ENCODE measurements around the gene GBP5. TPM values are rescaled to one million over a fixed set of nuclear protein-coding genes. Genes with fewer than 3 reads are reported as not detected.
"Not testable (repeated sequence)": the region's sequence is repeated elsewhere in the genome, so short reads cannot be mapped to it uniquely, and the experiment has no call there.

Gene GBP5
- total and polyA plus RNA-seq, 7 experiments from 2014 or later, result 30.0 to 784 (median 42.1) TPM

- CTCF ChIA-PET, result interaction anchor here (0.6 to 1.4 kb wide), 3 partner anchors 10 to 239 kb away, joined by 3 read pairs; no protein-coding TSS in a partner anchor
- H3K4me1 ChIP-seq (ENCODE audit: control insufficient read depth in 2 of 2, insufficient read depth in 2 of 2, low read length in 2 of 2), result peaks cover 41 to 73% of the 10 kb centered on the region in 2 donors
- ATAC-seq (no peak), DNase-seq (no peak)
- Mint-ChIP-seq H3K36me3 (peaks cover 8 to 79% (median 46%) of the 10 kb centered on the region in 5 donors), H3K9me3 (peaks cover 0 to 11% (median 4%) of the 10 kb centered on the region in 11 donors), H3K27me3 (no peaks in the 10 kb centered on the region), H3K4me1 (peaks cover 50 to 72% (median 68%) of the 10 kb centered on the region in 7 donors), H3K27ac (peak overlapping the region in 8 of 9 donors; percentile 9 to 93 (median 80)), H3K4me3 (peak overlapping the region; percentile 32 to 91 (median 68))
- peaks cover 21 to 41% (median 29%) of the 10 kb centered on the region in 3 experiments for H3K36me3 ChIP-seq (ENCODE audit: control insufficient read depth in 2 of 3, insufficient read depth in 3 of 3, low read length in 3 of 3)
- intact Hi-C loops (cut with micrococcal nuclease), result loop anchor here in 1 of 2 donors (5.0 to 10.0 kb wide), 3 partner anchors 146 to 258 kb away; no protein-coding TSS in a partner anchor
- no peak overlapping the region for H3K27ac ChIP-seq (ENCODE audit: low read depth, low read length)
- no peaks in the 10 kb centered on the region for H3K27me3 ChIP-seq (ENCODE audit: control insufficient read depth in 2 of 2, insufficient read depth in 2 of 2, low read length in 2 of 2)
- H3K9me3 ChIP-seq (ENCODE audit: control insufficient read depth in 2 of 3, low read length in 3 of 3), result no peaks in the 10 kb centered on the region
- H3K4me3 ChIP-seq (ENCODE audit: low read length), result no peak overlapping the region
- POLR2A ChIA-PET, result interaction anchor here (0.6 to 3.4 kb wide), 4 partner anchors 9 to 224 kb away, joined by 3 to 18 read pairs (median 6); partner anchors contain the start of genes GBP4 and GBP5
Measured at GRCh38 chr1:89260566-89261255, 11.9 kb downstream of the GBP5 start.

GRCh38 chr1:89260042-89260441, 12.6 kb downstream of the GBP5 start:
- H3K4me3 Mint-ChIP-seq, result peak overlapping the region; percentile 63 to 91 (median 77)
- Histone ChIP-seq H3K4me3 (ENCODE audit: low read length) (peak overlapping the region; percentile 29), H3K4me1 (ENCODE audit: control insufficient read depth in 2 of 2, insufficient read depth in 2 of 2, low read length in 2 of 2) (peaks cover 41 to 72% of the 10 kb centered on the region in 2 donors), H3K27me3 (ENCODE audit: control insufficient read depth in 2 of 2, insufficient read depth in 2 of 2, low read length in 2 of 2) (no peaks in the 10 kb centered on the region), H3K9me3 (ENCODE audit: control insufficient read depth in 2 of 3, low read length in 3 of 3) (no peaks in the 10 kb centered on the region), H3K27ac (ENCODE audit: low read depth, low read length) (peak overlapping the region; percentile 20), H3K36me3 (ENCODE audit: control insufficient read depth in 2 of 3, insufficient read depth in 3 of 3, low read length in 3 of 3) (peaks cover 21 to 39% (median 25%) of the 10 kb centered on the region in 3 experiments)
- ATAC-seq, result peak; percentile 8
- no peaks in the 10 kb centered on the region for H3K27me3 Mint-ChIP-seq
- peaks cover 0 to 11% (median 4%) of the 10 kb centered on the region in 11 donors for H3K9me3 Mint-ChIP-seq
- DNase-seq, result no peak
- peaks cover 8 to 79% (median 43%) of the 10 kb centered on the region in 5 donors for H3K36me3 Mint-ChIP-seq
- peaks cover 50 to 73% (median 68%) of the 10 kb centered on the region in 7 donors for H3K4me1 Mint-ChIP-seq
- CTCF ChIA-PET, result no interaction called here
- H3K27ac Mint-ChIP-seq, result peak overlapping the region; percentile 38 to 93 (median 80)
- POLR2A ChIA-PET, result interaction anchor here (0.6 to 3.4 kb wide), 5 partner anchors 10 to 224 kb away, joined by 3 to 18 read pairs (median 6); partner anchors contain the start of genes GBP4 and GBP5
- intact Hi-C loops (cut with micrococcal nuclease), result loop anchor here in 1 of 2 donors (5.0 to 10.0 kb wide), 3 partner anchors 145 to 258 kb away; no protein-coding TSS in a partner anchor

- no peaks in the 10 kb centered on the region for H3K9me3 ChIP-seq (ENCODE audit: control insufficient read depth in 2 of 3, low read length in 3 of 3)
- H3K27ac Mint-ChIP-seq, result peak overlapping the region; percentile 38 to 93 (median 80)
- H3K9me3 Mint-ChIP-seq, result peaks cover 0 to 14% (median 4%) of the 10 kb centered on the region in 11 donors
- H3K27me3 Mint-ChIP-seq, result no peaks in the 10 kb centered on the region
- DNase-seq, result peak in 5 of 9 donors; percentile 24 to 33 (median 32)
- POLR2A ChIA-PET, result interaction anchor here (0.7 to 3.4 kb wide), 5 partner anchors 11 to 135 kb away, joined by 3 to 18 read pairs (median 6); partner anchors contain the start of gene GBP5
- H3K4me1 Mint-ChIP-seq, result peaks cover 50 to 72% (median 64%) of the 10 kb centered on the region in 7 donors
- peak; percentile 70 for ATAC-seq
- peak overlapping the region; percentile 20 for H3K27ac ChIP-seq (ENCODE audit: low read depth, low read length)
- H3K4me1 ChIP-seq (ENCODE audit: control insufficient read depth in 2 of 2, insufficient read depth in 2 of 2, low read length in 2 of 2), result peaks cover 41 to 68% of the 10 kb centered on the region in 2 donors
- peaks cover 4 to 79% (median 42%) of the 10 kb centered on the region in 5 donors for H3K36me3 Mint-ChIP-seq
- peak overlapping the region; percentile 29 for H3K4me3 ChIP-seq (ENCODE audit: low read length)
- intact Hi-C loops (cut with micrococcal nuclease), result loop anchor here (1.0 to 5.0 kb wide), 6 partner anchors 11 to 198 kb away; partner anchors contain the start of gene GBP4 (in 2 of the 2)
- H3K36me3 ChIP-seq (ENCODE audit: control insufficient read depth in 2 of 3, insufficient read depth in 3 of 3, low read length in 3 of 3), result peaks cover 19 to 33% (median 21%) of the 10 kb centered on the region in 3 experiments
- CTCF ChIA-PET, result interaction anchor here (1.1 kb wide), 1 partner anchor 13 kb away, joined by 3 read pairs; the partner anchor contains the start of gene GBP5
- no peaks in the 10 kb centered on the region for H3K27me3 ChIP-seq (ENCODE audit: control insufficient read depth in 2 of 2, insufficient read depth in 2 of 2, low read length in 2 of 2)
- H3K4me3 Mint-ChIP-seq, result peak overlapping the region; percentile 63 to 91 (median 77)
Measured at GRCh38 chr1:89259283-89259971, 13.2 kb downstream of the GBP5 start.

GRCh38 chr1:89257041-89257440, 15.6 kb downstream of the GBP5 start:
- Mint-ChIP-seq H3K9me3 (peaks cover 2 to 32% (median 10%) of the 10 kb centered on the region in 11 donors), H3K36me3 (peaks cover 8 to 79% (median 34%) of the 10 kb centered on the region in 5 donors), H3K27me3 (no peaks in the 10 kb centered on the region), H3K4me1 (peaks cover 36 to 69% (median 49%) of the 10 kb centered on the region in 7 donors), H3K27ac (peak overlapping the region in 8 of 9 donors; percentile 10 to 87 (median 39)), H3K4me3 (peak overlapping the region in 6 of 10 donors; percentile 2 to 45 (median 26))
- DNase-seq, result no peak
- POLR2A ChIA-PET, result interaction anchor here (0.8 kb wide), 1 partner anchor 13 kb away, joined by 3 read pairs; no protein-coding TSS in a partner anchor
- H3K27me3 ChIP-seq (ENCODE audit: control insufficient read depth in 2 of 2, insufficient read depth in 2 of 2, low read length in 2 of 2), result no peaks in the 10 kb centered on the region
- CTCF ChIA-PET, result no interaction called here
- H3K27ac ChIP-seq (ENCODE audit: low read depth, low read length), result no peak overlapping the region
- peaks cover under 1 to 12% (median 1%) of the 10 kb centered on the region in 3 experiments for H3K36me3 ChIP-seq (ENCODE audit: control insufficient read depth in 2 of 3, insufficient read depth in 3 of 3, low read length in 3 of 3)
- H3K4me3 ChIP-seq (ENCODE audit: low read length), result no peak overlapping the region
- H3K4me1 ChIP-seq (ENCODE audit: control insufficient read depth in 2 of 2, insufficient read depth in 2 of 2, low read length in 2 of 2), result peaks cover 33 to 45% of the 10 kb centered on the region in 2 donors
- ATAC-seq, result no peak
- H3K9me3 ChIP-seq (ENCODE audit: control insufficient read depth in 2 of 3, low read length in 3 of 3), result no peaks in the 10 kb centered on the region
- intact Hi-C loops (cut with micrococcal nuclease), result loop anchor here (5.0 kb wide), 2 partner anchors 60 to 200 kb away; partner anchors contain the start of gene GBP4 (in 1 of the 2)

GRCh38 chr1:89255581-89255980, 17.1 kb downstream of the GBP5 start:
- CTCF ChIA-PET; H3K36me3 ChIP-seq (ENCODE audit: control insufficient read depth in 2 of 3, insufficient read depth in 3 of 3, low read length in 3 of 3); DNase-seq; ATAC-seq; H3K4me3 ChIP-seq (ENCODE audit: low read length); H3K27me3 ChIP-seq (ENCODE audit: control insufficient read depth in 2 of 2, insufficient read depth in 2 of 2, low read length in 2 of 2); H3K9me3 ChIP-seq (ENCODE audit: control insufficient read depth in 2 of 3, low read length in 3 of 3); H3K27ac ChIP-seq (ENCODE audit: low read depth, low read length); H3K4me3 Mint-ChIP-seq; H3K27me3 Mint-ChIP-seq: not testable (repeated sequence)
- peaks cover 2 to 36% (median 11%) of the 10 kb centered on the region in 11 donors for H3K9me3 Mint-ChIP-seq
- H3K4me1 Mint-ChIP-seq, result peaks cover 29 to 67% (median 45%) of the 10 kb centered on the region in 7 donors
- POLR2A ChIA-PET, result interaction anchor here (0.8 kb wide), 1 partner anchor 31 kb away, joined by 4 read pairs; no protein-coding TSS in a partner anchor
- intact Hi-C loops (cut with micrococcal nuclease), result loop anchor here (5.0 kb wide), 2 partner anchors 58 to 202 kb away; partner anchors contain the start of gene GBP4 (in 1 of the 2)
- peaks cover 27 to 34% of the 10 kb centered on the region in 2 donors for H3K4me1 ChIP-seq (ENCODE audit: control insufficient read depth in 2 of 2, insufficient read depth in 2 of 2, low read length in 2 of 2)
- peak overlapping the region in 1 of 9 donors; percentile 30 for H3K27ac Mint-ChIP-seq
- H3K36me3 Mint-ChIP-seq, result peaks cover 4 to 78% (median 34%) of the 10 kb centered on the region in 5 donors
